Inflammatory macrophage treated with lipopolysaccharide for 1 hour (primary cell): Measurements from ENCODE around the gene TTC32.

Experiments
- DNase-seq, 2 donors: peaks; one replicate each; pipeline ENCODE4 v3.0.0-alpha.2; 2020 to 2022

The TTC32 gene

GRCh38 chr2:19873014-19873413 lies 28.8 kb downstream of the TTC32 start:
- DNase-seq: no peak

GRCh38 chr2:19872302-19872701 lies 29.5 kb downstream of the TTC32 start:
- DNase-seq: no peak

- no peak for DNase-seq
These were observed 29.9 kb downstream of the TTC32 start for GRCh38 chr2:19871836-19872235.

GRCh38 chr2:19870792-19871191 lies 31.0 kb downstream of the TTC32 start:
- DNase-seq: no peak

GRCh38 chr2:19868701-19869580 lies 32.8 kb downstream of the TTC32 start:
- peak; percentile 31 to 36 for DNase-seq

GRCh38 chr2:19868224-19868623 lies 33.6 kb downstream of the TTC32 start:
- DNase-seq: no peak

- peak; percentile 25 to 54 for DNase-seq
These were observed 35.0 kb downstream of the TTC32 start for GRCh38 chr2:19866771-19867170.

GRCh38 chr2:19865151-19865550 lies 36.6 kb downstream of the TTC32 start:
- peak in 1 of 2 donors; percentile 46 for DNase-seq

GRCh38 chr2:19864381-19864780 lies 37.4 kb downstream of the TTC32 start:
- no peak for DNase-seq

- DNase-seq: peak; percentile 32 to 80
These were observed 38.3 kb downstream of the TTC32 start for GRCh38 chr2:19863303-19864041.

GRCh38 chr2:19861813-19862212 lies 40.0 kb downstream of the TTC32 start:
- DNase-seq: no peak

- no peak for DNase-seq
These were observed 41.8 kb downstream of the TTC32 start for GRCh38 chr2:19860022-19860421.

- no peak for DNase-seq
These were observed 42.2 kb downstream of the TTC32 start for GRCh38 chr2:19859565-19859964.

- no peak for DNase-seq
These were observed 44.0 kb downstream of the TTC32 start for GRCh38 chr2:19857806-19858205.

- no peak for DNase-seq
These were observed 44.7 kb downstream of the TTC32 start for GRCh38 chr2:19857100-19857499.

GRCh38 chr2:19855542-19856431 lies 46.0 kb downstream of the TTC32 start:
- DNase-seq: no peak

GRCh38 chr2:19854596-19855541 lies 46.9 kb downstream of the TTC32 start:
- no peak for DNase-seq

GRCh38 chr2:19851116-19851695 lies 50.6 kb downstream of the TTC32 start:
- DNase-seq: no peak

- DNase-seq: no peak
These were observed 51.4 kb downstream of the TTC32 start for GRCh38 chr2:19850056-19851050.

GRCh38 chr2:19848952-19849351 lies 52.8 kb downstream of the TTC32 start:
- DNase-seq: no peak
